NCI-H2081 (cell line): ENCODE measurements around the gene ITGB3.
"Not testable (repeated sequence)": the region's sequence is repeated elsewhere in the genome, so short reads cannot be mapped to it uniquely, and the experiment has no call there.

ENCODE experiments used
- DNase-seq, 2 experiments: peaks; one replicate each; lab custom pipeline; 2025; lab: John Stamatoyannopoulos, UW

Gene ITGB3

DNA sequence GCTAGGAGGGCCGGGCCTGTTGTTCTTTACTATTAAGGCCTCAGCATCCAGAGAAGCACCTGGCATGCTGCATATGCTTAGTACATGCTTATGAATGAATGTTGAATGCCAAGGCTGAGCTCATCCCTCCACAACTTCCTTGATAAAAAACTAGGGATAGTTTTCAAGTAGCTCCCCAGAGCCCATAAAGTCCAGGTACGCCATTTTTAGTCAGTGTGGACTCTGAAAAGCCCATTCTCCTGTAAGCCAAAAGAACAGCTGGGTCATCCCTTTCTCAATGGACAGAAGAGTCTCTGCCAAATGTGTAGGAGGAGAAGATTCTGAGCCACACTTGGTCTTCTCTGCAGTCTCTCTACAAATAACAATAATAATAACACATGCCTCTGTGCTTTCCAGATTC is 8.9 kb upstream of the ITGB3 start:
- DNase-seq = no peak

DNA sequence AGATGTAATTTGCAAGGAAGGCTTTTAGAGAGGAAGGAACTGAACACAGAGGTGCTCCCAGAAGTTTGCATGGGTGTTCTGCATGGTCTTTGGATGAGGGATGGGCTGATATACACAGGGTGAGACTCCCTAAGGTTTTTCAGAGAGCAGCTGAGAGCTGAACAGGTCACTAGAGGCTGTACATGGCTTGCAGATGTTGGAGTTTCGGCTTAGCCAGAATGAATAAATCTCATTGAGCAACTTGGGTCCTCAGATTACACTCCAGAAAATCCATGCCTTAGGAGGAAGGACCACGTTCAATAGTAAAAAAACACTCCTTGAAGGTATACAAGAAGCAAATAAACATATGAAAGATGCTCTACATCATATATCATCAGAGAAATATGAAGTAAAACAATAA is 7.5 kb upstream of the ITGB3 start:
- DNase-seq = no peak

DNA sequence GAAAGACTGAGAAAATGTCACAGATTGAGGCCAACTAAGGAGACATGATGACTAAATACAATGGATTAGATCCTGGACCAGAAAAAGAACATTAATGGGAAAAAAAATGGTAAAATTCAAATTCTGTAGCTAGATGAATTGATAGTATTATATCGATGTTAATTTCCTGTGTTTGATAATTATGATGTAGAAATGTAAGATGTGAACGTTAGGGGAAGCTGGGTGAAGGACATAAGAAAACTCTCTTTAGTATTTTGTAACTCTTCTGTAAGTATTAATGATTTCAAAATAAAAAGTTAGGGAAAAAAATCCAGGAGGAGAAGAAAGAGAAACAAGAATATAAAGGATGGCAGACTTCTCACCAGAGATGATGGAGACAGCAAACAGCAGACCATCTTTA is 2.8 kb upstream of the ITGB3 start:
- no peak for DNase-seq

DNA sequence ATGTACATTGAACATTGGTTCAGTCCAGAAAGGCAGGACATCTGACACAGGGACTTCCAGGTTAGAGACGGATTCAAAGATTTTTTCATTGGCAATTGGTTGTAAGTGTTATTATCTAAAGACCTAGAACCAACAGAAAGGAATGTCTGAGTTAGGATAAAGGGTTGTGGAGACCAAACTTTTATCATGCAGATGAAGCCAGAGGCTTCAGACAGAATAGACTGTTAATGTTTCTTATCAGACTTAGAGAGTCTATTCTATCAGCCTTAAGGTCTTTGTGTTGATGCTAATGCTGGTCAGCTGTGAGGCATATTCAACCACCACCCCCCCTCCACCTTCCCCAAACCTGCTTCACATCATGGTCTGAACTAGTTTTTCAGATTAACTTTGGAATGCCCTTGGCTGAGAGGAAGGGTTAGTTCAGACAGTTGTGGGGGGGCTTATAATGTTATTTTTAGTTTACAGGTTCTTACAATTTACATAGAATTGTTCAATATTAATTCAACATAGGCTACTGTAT is 2.1 kb upstream of the ITGB3 start:
- no peak for DNase-seq

DNA sequence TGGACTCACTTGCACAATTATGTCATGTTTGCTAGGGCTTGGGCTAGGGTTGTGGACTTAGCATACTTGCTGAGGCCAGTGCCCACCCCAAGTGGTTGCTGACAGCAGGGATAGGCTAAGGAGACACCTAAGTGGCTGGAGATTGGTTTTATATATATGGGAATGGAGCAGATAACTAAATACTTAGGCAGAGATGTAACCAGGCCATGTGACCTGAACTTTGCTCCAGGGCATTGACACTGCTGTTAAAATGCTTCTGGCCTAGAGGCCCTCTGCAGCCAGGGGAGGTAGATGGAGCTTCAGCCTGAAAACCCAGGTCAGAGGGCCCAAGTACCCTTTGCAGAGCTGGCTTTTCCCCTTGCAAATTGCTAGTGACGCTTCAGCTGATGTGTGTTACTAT is 1.4 kb upstream of the ITGB3 start:
- no peak for DNase-seq

DNA sequence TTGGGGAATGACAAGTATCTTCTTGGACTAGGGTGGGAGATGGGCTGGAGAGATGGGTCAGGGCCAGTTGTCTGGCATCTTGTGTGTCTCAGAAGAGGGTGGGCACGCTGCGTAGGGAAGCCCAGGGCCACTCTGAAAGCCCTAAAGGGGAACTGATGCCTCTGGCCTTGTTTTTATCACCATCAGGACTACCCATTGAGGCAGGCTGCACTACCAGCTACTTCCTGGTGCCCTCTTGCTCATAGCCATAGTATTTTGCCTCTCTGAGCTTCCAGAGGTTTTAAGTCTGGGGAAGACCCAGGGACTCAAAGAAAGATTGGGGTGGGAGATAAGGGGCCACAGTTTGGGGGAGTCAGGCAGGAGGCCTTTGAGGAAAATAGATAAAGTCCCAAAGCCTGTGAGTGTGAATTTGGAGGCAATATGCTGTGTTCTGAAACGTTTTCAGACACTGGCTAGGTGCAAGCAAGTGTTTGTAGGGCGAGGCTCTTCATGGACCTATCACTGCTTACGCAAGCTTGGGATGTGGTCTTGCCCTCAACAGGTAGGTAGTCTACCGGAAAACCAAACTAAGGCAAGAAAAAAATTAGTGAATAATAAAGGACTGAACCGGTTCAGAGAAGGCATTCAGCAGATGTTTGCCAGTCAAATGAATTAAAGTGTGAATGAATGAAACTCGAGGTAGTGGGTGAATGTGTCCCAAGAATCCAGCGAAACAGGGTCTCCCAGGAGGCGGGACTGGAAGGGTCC is 688 bp upstream of the ITGB3 start:
- no peak for DNase-seq

DNA sequence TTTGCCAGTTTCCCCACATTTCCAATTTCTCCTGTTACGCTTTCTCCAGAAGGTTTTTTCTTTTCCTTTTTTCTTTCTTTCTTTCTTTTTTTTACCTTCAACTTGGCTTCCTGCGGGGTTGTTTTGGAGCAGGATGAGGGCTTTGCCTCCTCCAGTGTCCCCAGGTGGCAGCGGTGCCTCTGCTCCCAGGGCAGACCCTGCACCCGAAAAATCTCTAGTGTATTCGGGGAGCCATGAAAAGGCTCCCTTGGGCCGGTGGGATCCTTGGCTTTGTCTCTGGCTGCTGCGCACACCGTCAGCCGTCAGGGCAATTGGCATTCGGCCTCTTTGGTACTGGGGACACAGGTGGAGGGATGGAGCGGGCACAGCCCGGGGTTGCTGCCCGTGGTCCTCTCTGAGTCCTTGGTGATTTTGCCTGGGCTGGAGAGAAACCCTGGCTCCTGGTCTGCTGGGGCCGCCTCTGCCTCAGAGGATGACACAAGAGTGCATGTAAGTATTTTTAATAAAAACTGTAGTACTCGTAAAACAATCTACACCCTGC is 846 bp downstream of the ITGB3 start:
- no peak for DNase-seq

DNA sequence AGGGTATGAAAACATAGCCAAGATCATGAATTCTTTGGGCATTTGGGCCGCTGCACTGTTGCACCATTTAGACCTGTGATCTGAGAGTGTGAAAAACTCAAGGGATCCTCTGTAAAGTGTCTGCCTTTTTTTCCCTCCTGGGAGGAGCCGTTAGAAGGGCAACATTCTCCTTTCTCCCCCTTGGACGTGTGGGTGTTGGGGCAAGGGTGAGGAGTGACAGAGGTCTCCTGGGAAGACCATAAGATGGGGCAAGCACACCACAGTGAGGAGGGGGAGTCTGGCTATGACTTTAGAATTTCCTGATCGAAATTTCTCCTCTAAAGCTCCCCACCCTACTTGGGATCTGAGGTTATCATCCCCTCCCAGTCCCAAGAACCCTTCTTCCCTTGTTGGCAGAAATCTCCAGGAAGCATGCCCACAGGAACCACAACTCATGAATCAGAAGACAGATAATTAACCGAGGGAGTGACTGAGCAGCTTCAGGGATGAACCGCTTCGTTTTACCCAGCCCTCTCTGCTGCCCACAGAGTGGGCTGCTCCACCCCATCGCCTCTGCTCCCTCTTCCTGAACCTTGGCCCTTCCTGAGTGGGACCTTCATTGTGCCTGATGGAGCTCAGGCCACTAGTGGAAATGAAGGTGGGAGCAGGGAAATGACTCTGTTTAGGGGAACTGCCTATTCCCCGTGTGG is 4.2 kb downstream of the ITGB3 start:
- no peak for DNase-seq

DNA sequence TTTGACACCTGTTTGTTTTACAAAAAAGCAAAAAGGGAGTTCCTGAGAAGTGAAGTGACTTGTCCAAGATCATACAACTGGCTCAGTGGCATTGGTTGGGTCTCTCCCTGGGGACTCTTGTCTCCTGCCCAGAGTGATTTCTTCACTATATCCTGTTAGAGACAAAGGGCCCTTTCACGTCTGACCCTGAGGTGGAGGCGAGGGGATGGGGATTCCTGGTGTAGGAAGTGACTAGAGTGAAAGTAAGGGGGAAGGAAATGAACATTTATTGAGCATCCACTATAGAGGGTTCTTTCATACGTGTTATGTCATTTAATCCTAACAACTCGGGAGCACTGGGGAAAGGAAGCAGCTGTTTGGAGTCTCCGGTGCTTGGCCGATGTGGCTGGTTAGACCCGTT is 9.0 kb downstream of the ITGB3 start:
- no peak for DNase-seq

DNA sequence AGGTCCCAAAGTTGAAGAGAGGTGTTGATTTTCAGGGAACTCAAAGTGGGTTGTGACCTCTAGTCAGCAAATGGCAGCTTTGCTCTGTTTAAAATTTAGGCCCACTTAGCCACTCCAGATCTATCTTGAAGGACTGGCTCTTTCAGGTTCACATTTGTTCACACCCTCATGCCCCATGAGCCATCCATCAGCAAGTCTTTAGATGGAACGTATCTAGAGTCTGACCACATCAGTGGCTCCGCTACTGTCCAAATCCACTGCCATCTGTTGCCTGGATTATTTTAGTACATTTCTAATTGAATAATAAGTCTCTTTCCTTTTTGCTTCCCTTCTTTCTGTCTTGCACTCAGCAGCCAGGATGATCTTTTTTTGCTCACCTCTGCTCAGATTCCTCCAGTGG is 10.5 kb downstream of the ITGB3 start:
- DNase-seq = no peak

DNA sequence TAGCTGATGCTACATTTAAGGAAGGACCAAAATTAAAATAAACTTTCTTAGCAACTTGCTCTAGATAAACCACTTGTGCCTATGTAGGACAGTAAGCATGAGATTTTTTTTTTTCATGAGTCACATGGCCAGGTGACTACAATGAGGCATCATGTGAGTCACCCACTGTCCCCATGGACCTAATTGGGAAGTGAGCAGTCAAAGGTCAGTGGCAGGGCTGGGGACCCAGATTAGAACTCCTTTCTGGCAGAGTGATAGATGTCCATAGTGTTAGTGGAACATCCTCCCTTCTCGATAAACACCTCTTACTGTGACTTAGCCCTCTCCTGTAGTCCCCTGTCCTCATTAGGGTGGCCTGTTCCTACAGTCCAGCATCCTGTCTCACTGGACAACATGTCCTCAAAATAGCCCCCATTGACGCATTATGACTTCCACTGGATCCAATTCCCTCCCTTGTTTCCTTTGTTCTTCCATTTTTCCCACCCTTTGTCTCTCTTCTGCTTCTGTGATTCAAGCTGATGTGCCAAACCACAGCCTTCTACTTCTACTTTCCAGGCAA is 12.4 kb downstream of the ITGB3 start:
- DNase-seq = no peak

DNA sequence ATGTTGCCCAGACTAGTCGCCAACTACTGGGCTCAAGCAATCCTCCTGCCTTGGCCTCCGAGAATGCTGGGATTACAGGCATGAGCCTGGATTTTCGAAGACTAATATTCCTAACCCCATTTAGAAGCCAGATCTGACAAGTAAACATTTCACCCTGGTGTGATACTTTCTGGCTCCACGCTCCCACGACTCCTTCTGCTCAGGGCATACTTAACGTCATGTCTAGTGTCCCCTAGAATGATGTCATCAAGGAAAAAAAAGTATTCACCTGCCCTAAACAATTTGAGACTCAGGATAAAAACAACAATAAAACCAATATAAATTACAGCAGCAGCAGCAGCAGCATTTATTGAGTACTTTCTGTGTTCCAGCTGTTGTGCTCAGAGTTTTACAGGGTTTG is 13.2 kb downstream of the ITGB3 start:
- no peak for DNase-seq

DNA sequence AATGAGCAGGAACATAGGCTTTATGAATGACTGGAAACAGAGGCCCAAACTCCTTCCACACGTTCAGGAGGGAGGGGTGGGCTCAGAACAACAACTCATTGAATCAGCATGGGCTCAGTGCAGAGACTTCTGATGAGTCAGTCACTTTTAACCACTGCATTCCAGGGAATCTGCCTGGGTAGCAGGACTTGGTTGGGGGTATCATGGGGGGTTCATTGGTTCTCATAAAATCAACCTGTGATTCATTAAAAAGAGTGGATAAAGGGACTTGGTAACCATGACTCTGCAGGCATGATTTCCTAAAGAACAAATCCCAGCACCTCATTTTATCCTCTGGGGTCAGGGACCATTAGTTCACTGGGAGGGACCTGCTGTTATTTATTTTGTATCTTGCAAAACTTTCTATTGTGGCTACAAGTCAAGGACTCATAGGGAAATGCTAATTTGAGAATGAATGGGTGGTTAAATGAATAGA is 13.8 kb downstream of the ITGB3 start:
- no peak for DNase-seq

DNA sequence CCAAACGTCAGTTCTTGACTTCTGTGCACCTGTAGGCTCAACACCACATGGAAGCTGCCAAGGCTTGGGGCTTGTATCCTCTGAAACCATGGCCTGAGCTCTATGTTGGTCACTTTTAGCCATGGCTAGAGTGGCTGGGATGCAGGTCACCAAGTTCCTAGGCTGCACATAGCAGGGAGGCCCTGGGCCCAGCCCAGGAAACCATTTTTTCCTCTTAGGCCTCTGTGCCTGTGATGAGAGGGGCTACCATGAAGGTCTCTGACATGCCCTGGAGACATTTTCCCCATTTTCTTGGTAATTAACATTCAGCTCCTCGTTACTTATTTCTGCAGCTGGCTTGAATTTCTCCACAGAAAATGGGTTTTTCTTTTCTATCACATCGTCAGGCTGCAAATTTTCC is 15.3 kb downstream of the ITGB3 start:
- DNase-seq = not testable (repeated sequence)

DNA sequence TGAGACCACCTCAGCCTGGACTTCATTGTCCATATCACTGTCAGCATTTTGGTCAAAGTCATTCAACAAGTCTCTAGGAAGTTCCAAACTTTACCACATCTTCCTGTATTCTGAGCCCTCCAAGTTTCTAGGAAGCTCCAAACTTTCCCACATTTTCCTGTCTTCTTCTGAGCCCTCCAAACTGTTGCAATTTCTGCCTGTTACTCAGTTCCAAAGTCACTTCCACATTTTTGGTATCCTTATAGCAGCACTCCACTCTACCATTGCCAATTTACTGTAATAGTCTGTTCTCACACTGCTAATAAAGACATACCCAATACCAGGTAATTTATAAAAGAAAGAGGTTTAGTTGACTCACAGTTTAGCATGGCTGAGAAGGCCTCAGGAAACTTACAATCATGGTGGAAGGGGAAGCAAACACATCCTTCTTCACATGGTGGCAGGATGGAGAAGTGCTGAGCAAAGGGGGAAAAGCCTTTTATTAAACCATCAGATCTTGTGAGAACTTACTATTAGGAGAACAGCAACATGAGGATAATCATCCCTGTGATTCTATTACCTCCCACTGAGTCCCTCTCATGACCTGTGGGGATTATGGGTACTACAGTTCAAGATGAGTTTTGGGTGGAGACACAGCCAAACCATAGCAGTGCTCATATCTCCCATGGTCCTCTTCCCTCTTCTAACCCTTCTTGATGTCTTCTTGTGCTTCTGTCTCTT is 16.1 kb downstream of the ITGB3 start:
- DNase-seq = not testable (repeated sequence)

DNA sequence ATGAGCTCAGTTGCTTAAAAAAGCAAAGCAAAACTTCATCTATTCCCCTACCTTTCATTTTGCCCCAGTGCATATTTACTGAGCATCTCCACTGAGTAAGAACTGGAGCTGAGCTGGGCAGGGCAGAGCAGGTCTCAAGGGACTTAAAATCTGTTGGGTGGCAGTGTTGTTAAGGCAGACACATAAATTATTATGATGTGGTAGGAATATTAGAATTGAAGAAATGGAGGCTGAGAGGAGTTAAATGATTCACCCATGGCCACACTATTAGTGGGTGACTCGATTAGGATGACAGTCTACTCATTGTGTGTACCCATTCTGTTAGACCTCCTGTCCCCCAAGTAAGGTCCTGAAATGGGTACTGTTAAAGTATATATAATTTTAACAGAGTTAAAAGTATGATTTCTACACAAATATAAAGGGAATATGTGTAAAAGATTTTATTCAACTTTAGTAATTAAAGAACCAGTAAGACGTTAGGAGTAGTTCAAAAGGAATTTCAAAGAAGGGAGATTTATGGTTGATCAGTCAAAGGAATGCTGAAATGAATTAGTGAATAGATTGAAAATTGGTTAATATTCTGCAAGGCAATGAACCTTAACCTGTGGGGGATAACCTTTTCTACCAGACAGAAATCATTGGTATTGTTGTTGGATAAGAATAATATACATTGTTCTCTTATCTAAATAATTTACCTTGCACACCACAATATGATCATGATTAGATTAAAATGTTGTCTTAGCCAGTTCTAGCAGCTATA is 17.5 kb downstream of the ITGB3 start:
- DNase-seq = no peak

DNA sequence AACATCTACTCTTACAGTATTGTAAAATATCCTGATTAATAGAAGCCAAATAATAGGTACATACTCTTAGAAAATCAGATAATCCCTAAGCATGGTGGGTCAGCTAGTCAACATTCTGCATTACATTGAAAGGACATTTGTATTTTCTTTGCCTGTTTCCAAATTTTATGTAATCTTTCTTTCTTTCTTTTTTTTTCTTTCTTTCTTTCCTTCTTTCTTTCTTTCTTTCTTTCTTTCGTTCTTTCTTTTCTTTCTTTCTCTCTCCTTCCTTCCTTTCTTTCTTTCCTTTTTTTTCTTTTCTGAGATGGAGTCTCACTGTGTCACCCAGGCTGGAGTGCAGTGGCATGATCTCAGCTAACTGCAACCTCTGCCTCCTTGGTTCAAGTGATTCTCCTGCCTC is 18.9 kb downstream of the ITGB3 start:
- DNase-seq = no peak

DNA sequence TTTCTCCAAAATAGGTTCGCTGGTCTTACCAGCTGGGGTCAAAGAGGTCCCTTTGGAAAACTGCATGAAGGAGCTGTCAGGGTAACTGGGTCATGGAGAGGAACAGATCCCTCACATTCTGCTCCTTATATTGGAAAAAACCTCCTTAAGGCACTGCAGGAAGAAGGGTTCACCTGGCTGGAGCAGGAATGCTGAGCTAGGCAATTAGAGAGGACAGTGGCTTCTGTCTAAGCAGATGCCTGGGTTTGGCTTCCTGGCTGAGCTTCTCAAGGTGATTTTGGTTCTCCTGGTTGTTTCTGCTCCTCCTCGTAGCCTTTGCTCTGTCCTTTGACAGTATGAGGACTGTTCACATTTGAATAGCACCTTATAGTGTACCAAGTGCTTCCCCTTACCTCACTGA is 19.6 kb downstream of the ITGB3 start:
- DNase-seq = no peak

DNA sequence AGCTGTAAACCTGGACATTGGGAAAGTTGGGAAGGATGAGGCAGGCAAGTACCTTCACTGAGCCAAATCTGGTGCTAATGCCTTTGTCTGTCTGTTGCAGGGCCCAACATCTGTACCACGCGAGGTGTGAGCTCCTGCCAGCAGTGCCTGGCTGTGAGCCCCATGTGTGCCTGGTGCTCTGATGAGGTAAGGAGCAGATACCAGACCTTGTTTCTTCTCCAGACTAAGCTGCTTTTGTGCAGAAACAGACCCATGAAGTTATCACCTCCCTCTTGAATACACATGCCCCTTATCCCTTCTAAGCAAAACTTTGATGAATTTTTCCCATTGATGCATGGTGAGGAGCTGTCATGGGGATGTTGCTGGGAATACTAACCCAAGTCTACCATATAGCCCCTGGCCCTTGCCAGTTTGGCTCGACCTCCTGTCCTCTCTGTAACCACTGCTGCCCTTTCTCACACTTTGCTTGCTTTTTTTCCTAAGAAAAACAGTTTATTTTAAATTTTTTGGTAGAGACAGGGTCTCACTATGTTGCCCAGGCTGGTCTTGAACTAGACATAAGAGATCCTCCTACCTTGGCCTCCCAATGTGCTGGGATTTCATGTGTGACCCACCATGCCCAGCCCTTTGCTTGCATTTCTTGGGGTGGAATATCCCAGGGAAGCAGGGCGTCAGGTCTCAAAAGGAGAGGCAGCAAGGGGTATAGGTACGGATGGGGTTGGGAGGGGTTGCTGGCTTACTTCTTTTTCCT is 20.9 kb downstream of the ITGB3 start:
- DNase-seq = no peak

DNA sequence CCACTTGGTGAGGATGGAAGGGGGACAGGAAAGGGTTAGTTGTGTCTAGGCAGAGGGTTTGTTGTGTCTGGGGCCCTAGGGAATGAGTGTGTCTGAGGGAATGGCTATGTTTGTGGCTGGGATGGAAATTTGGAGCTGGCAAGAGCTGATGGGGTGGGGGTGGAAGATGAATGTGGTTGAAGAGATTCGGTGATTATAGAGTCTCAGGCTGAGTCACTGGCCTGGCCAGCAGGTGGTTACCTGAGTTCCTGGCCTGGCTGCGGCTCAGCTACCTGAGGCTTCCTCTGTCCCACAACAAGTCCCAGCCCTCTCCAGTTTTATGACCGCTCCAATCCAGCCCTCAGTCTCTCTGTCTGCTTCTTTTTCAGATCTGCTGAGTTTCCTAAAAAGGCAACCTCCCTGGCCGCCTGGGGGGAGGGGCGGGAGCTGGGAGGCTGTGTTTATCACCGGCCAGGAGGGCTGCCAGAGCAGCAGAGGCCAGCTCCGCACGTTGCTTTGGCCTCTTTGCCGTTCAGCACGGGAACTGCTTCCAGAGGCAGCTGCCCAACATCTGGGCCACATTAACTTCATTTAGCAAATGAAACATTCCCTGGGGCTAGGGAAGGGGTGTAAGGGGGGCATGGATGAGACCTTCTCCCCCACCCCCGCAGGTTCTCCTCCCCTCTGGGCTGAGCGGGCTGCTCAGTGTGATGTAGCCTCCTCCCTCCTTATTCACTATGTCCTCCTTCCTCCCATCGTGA is 21.8 kb downstream of the ITGB3 start:
- DNase-seq = no peak
